ENCODE data around the gene KBTBD13.

The KBTBD13 gene

GRCh38 chr15:65050270-65050669 lies 26.3 kb upstream of the KBTBD13 start:
- H3K4ac ChIP-seq (ENCODE audit: low read depth in 1 of 2, low read length in 2 of 2): no peak overlapping the region
- 38% methylated on average over 3 of the region's 4 CpGs for WGBS
- H2AK5ac ChIP-seq (ENCODE audit: low read length, severe bottlenecking): no peak overlapping the region
- H3K14ac ChIP-seq (ENCODE audit: low read length in 2 of 2): no peak overlapping the region
- H3K79me1 ChIP-seq (replicated peaks; ENCODE audit: low read length, poor library complexity, severe bottlenecking): no peaks in the 10 kb centered on the region
- H3K18ac ChIP-seq (ENCODE audit: low read depth in 1 of 2, low read length in 2 of 2): no peak overlapping the region
- no peak overlapping the region for H3K9ac ChIP-seq (ENCODE audit: low read length)
- H4K8ac ChIP-seq (ENCODE audit: low read length): no peak overlapping the region
- no peaks in the 10 kb centered on the region for H3K36me3 ChIP-seq (ENCODE audit: control insufficient read depth in 1 of 2, insufficient read depth in 2 of 2, low read depth in 1 of 2, low read length in 2 of 2)
- no peak overlapping the region for H2BK120ac ChIP-seq (ENCODE audit: low read depth, low read length)
- peaks cover 11 to 15% of the 10 kb centered on the region in 2 experiments for H3K27me3 ChIP-seq (ENCODE audit: control insufficient read depth in 1 of 2, insufficient read depth in 1 of 2, low read length in 2 of 2)
- H2AFZ ChIP-seq (ENCODE audit: low read depth, low read length): no peak overlapping the region
- H2BK12ac ChIP-seq (ENCODE audit: low read length in 2 of 2): no peak overlapping the region
- H3K23ac ChIP-seq (ENCODE audit: low read length in 2 of 2): no peak overlapping the region
- no peak overlapping the region for H2BK5ac ChIP-seq (ENCODE audit: low read depth, low read length, poor library complexity, severe bottlenecking)
- no peak overlapping the region for H4K91ac ChIP-seq (ENCODE audit: low read length)
- H3K27ac ChIP-seq (ENCODE audit: low read length, poor library complexity, severe bottlenecking): no peak overlapping the region
- peaks cover 17% of the 10 kb centered on the region for H3K4me1 ChIP-seq (ENCODE audit: control insufficient read depth, insufficient read depth, low read depth, low read length)
- no peak overlapping the region for H2BK15ac ChIP-seq (ENCODE audit: low read depth, poor library complexity, severe bottlenecking)
- no peak overlapping the region for H3K4me3 ChIP-seq (ENCODE audit: insufficient read depth in 1 of 2, low read depth in 1 of 2, low read length in 2 of 2)
- no peak for DNase-seq
- H3K4me2 ChIP-seq (ENCODE audit: low read length, poor library complexity, severe bottlenecking): no peak overlapping the region
- no peaks in the 10 kb centered on the region for H3K9me3 ChIP-seq (ENCODE audit: control insufficient read depth, low read length)

GRCh38 chr15:65051266-65051665 lies 25.3 kb upstream of the KBTBD13 start:
- H3K4me2 ChIP-seq (ENCODE audit: low read length, poor library complexity, severe bottlenecking): no peak overlapping the region
- H4K91ac ChIP-seq (ENCODE audit: low read length): no peak overlapping the region
- H3K36me3 ChIP-seq (ENCODE audit: control insufficient read depth in 1 of 2, insufficient read depth in 2 of 2, low read depth in 1 of 2, low read length in 2 of 2): no peaks in the 10 kb centered on the region
- no peak overlapping the region for H3K23ac ChIP-seq (ENCODE audit: low read length in 2 of 2)
- H3K14ac ChIP-seq (ENCODE audit: low read length in 2 of 2): no peak overlapping the region
- WGBS: 100% methylated on average over 2 of the region's 2 CpGs
- H2BK5ac ChIP-seq (ENCODE audit: low read depth, low read length, poor library complexity, severe bottlenecking): no peak overlapping the region
- no peak overlapping the region for H3K9ac ChIP-seq (ENCODE audit: low read length)
- no peak overlapping the region for H3K4me3 ChIP-seq (ENCODE audit: insufficient read depth in 1 of 2, low read depth in 1 of 2, low read length in 2 of 2)
- H3K4ac ChIP-seq (ENCODE audit: low read depth in 1 of 2, low read length in 2 of 2): no peak overlapping the region
- no peak overlapping the region for H2AK5ac ChIP-seq (ENCODE audit: low read length, severe bottlenecking)
- H3K79me1 ChIP-seq (replicated peaks; ENCODE audit: low read length, poor library complexity, severe bottlenecking): no peaks in the 10 kb centered on the region
- H2BK12ac ChIP-seq (ENCODE audit: low read length in 2 of 2): no peak overlapping the region
- H3K4me1 ChIP-seq (ENCODE audit: control insufficient read depth, insufficient read depth, low read depth, low read length): peaks cover 23% of the 10 kb centered on the region
- H2BK15ac ChIP-seq (ENCODE audit: low read depth, poor library complexity, severe bottlenecking): no peak overlapping the region
- H2AFZ ChIP-seq (ENCODE audit: low read depth, low read length): no peak overlapping the region
- no peaks in the 10 kb centered on the region for H3K9me3 ChIP-seq (ENCODE audit: control insufficient read depth, low read length)
- no peak overlapping the region for H4K8ac ChIP-seq (ENCODE audit: low read length)
- peaks cover 14 to 15% of the 10 kb centered on the region in 2 experiments for H3K27me3 ChIP-seq (ENCODE audit: control insufficient read depth in 1 of 2, insufficient read depth in 1 of 2, low read length in 2 of 2)
- H3K18ac ChIP-seq (ENCODE audit: low read depth in 1 of 2, low read length in 2 of 2): no peak overlapping the region
- H2BK120ac ChIP-seq (ENCODE audit: low read depth, low read length): no peak overlapping the region
- no peak for DNase-seq
- H3K27ac ChIP-seq (ENCODE audit: low read length, poor library complexity, severe bottlenecking): no peak overlapping the region

- no peak overlapping the region for H4K91ac ChIP-seq (ENCODE audit: low read length)
- peaks cover 34% of the 10 kb centered on the region for H3K4me1 ChIP-seq (ENCODE audit: control insufficient read depth, insufficient read depth, low read depth, low read length)
- H3K4me3 ChIP-seq (ENCODE audit: insufficient read depth in 1 of 2, low read depth in 1 of 2, low read length in 2 of 2): no peak overlapping the region
- no peak overlapping the region for H3K27ac ChIP-seq (ENCODE audit: low read length, poor library complexity, severe bottlenecking)
- no peaks in the 10 kb centered on the region for H3K36me3 ChIP-seq (ENCODE audit: control insufficient read depth in 1 of 2, insufficient read depth in 2 of 2, low read depth in 1 of 2, low read length in 2 of 2)
- H3K23ac ChIP-seq (ENCODE audit: low read length in 2 of 2): no peak overlapping the region
- H2AK5ac ChIP-seq (ENCODE audit: low read length, severe bottlenecking): no peak overlapping the region
- WGBS: 93% methylated on average over 1 of the region's 2 CpGs
- no peak overlapping the region for H2BK120ac ChIP-seq (ENCODE audit: low read depth, low read length)
- no peaks in the 10 kb centered on the region for H3K9me3 ChIP-seq (ENCODE audit: control insufficient read depth, low read length)
- no peak overlapping the region for H3K18ac ChIP-seq (ENCODE audit: low read depth in 1 of 2, low read length in 2 of 2)
- no peak for DNase-seq
- no peaks in the 10 kb centered on the region for H3K79me1 ChIP-seq (replicated peaks; ENCODE audit: low read length, poor library complexity, severe bottlenecking)
- H3K9ac ChIP-seq (ENCODE audit: low read length): no peak overlapping the region
- H4K8ac ChIP-seq (ENCODE audit: low read length): no peak overlapping the region
- no peak overlapping the region for H3K4ac ChIP-seq (ENCODE audit: low read depth in 1 of 2, low read length in 2 of 2)
- no peak overlapping the region for H2BK12ac ChIP-seq (ENCODE audit: low read length in 2 of 2)
- no peak overlapping the region for H2BK5ac ChIP-seq (ENCODE audit: low read depth, low read length, poor library complexity, severe bottlenecking)
- H3K14ac ChIP-seq (ENCODE audit: low read length in 2 of 2): no peak overlapping the region
- no peak overlapping the region for H2AFZ ChIP-seq (ENCODE audit: low read depth, low read length)
- no peak overlapping the region for H3K4me2 ChIP-seq (ENCODE audit: low read length, poor library complexity, severe bottlenecking)
- peaks cover 15 to 25% of the 10 kb centered on the region in 2 experiments for H3K27me3 ChIP-seq (ENCODE audit: control insufficient read depth in 1 of 2, insufficient read depth in 1 of 2, low read length in 2 of 2)
- peak overlapping the region; percentile 9 for H2BK15ac ChIP-seq (ENCODE audit: low read depth, poor library complexity, severe bottlenecking)
These were observed 23.6 kb upstream of the KBTBD13 start for GRCh38 chr15:65052956-65053355.

- Histone ChIP-seq H3K4me1 (ENCODE audit: control insufficient read depth, insufficient read depth, low read depth, low read length) (peaks cover 33% of the 10 kb centered on the region), H3K4me2 (ENCODE audit: low read length, poor library complexity, severe bottlenecking) (no peak overlapping the region), H2AFZ (ENCODE audit: low read depth, low read length) (no peak overlapping the region), H3K27me3 (ENCODE audit: control insufficient read depth in 1 of 2, insufficient read depth in 1 of 2, low read length in 2 of 2) (peaks cover 30 to 41% of the 10 kb centered on the region in 2 experiments), H3K4me3 (ENCODE audit: insufficient read depth in 1 of 2, low read depth in 1 of 2, low read length in 2 of 2) (no peak overlapping the region), H3K27ac (ENCODE audit: low read length, poor library complexity, severe bottlenecking) (no peak overlapping the region), H3K18ac (ENCODE audit: low read depth in 1 of 2, low read length in 2 of 2) (peak overlapping the region in 1 of 2 experiments; percentile 7), H2BK5ac (ENCODE audit: low read depth, low read length, poor library complexity, severe bottlenecking) (no peak overlapping the region), H3K14ac (ENCODE audit: low read length in 2 of 2) (peak overlapping the region in 1 of 2 experiments; percentile 18), H3K23ac (ENCODE audit: low read length in 2 of 2) (no peak overlapping the region), H2AK5ac (ENCODE audit: low read length, severe bottlenecking) (no peak overlapping the region), H3K4ac (ENCODE audit: low read depth in 1 of 2, low read length in 2 of 2) (no peak overlapping the region), H3K9me3 (ENCODE audit: control insufficient read depth, low read length) (no peaks in the 10 kb centered on the region), H2BK120ac (ENCODE audit: low read depth, low read length) (no peak overlapping the region), H4K91ac (ENCODE audit: low read length) (no peak overlapping the region), H2BK15ac (ENCODE audit: low read depth, poor library complexity, severe bottlenecking) (peak overlapping the region; percentile 23), H2BK12ac (ENCODE audit: low read length in 2 of 2) (peak overlapping the region in 1 of 2 experiments; percentile 48), H3K9ac (ENCODE audit: low read length) (no peak overlapping the region), H3K79me1 (replicated peaks; ENCODE audit: low read length, poor library complexity, severe bottlenecking) (no peaks in the 10 kb centered on the region), H3K36me3 (ENCODE audit: control insufficient read depth in 1 of 2, insufficient read depth in 2 of 2, low read depth in 1 of 2, low read length in 2 of 2) (no peaks in the 10 kb centered on the region), H4K8ac (ENCODE audit: low read length) (no peak overlapping the region)
- DNase-seq: peak; percentile 73
- 73% methylated on average over 22 of the region's 26 CpGs for WGBS
These were observed 22.0 kb upstream of the KBTBD13 start for GRCh38 chr15:65054333-65055200.
